Neuronal stem cell (in vitro differentiated cells): Measurements from ENCODE around the gene COL6A3.

Source experiments
- DNase-seq: peaks from one replicate; pipeline ENCODE4 v3.0.0-alpha.2; 2013; ENCODE audit warnings: low spot score
- H2AFZ ChIP-seq: one replicate; pipeline ENCODE4 v1.6.1; 2013; ENCODE audit warnings: mild to moderate bottlenecking, low read length, inconsistent platforms
- H2AK5ac ChIP-seq: 2 replicates; pipeline ENCODE4 v1.6.1; 2013; ENCODE audit warnings: low read depth, mild to moderate bottlenecking, inconsistent platforms, low read length, moderate library complexity, mixed read lengths
- H2BK120ac ChIP-seq: 2 replicates; pipeline ENCODE4 v1.6.1; 2013; ENCODE audit warnings: low read depth, mild to moderate bottlenecking, inconsistent platforms, low read length, moderate library complexity, mixed read lengths
- H2BK12ac ChIP-seq: one replicate; pipeline ENCODE4 v1.6.1; 2013; ENCODE audit warnings: low read length, inconsistent platforms
- H2BK15ac ChIP-seq: 2 replicates; pipeline ENCODE4 v1.6.1; 2013; ENCODE audit warnings: mild to moderate bottlenecking, low read length, inconsistent platforms, mixed read lengths
- H2BK5ac ChIP-seq: one replicate; pipeline ENCODE4 v1.6.1; 2013; ENCODE audit warnings: inconsistent platforms, mild to moderate bottlenecking, low read length, moderate library complexity
- H3K14ac ChIP-seq: one replicate; pipeline ENCODE4 v1.6.1; 2013; ENCODE audit warnings: low read length, inconsistent platforms
- H3K18ac ChIP-seq: 2 replicates; pipeline ENCODE4 v1.6.1; 2013; ENCODE audit warnings: low read length, inconsistent platforms
- H3K23ac ChIP-seq: 2 replicates; pipeline ENCODE4 v1.6.1; 2013; ENCODE audit warnings: low read depth, mild to moderate bottlenecking, mixed read lengths, low read length, inconsistent platforms; ENCODE audit not compliant: poor library complexity
- H3K27ac ChIP-seq: replicated peaks from 3 replicates; pipeline ENCODE4 v1.5.1; 2013; ENCODE audit warnings: low read length, inconsistent platforms
- H3K27me3 ChIP-seq, 3 experiments: 2 replicates each; pipeline ENCODE4 v1.6.1; 2013; ENCODE audit warnings: low read length in 3 of 3, mild to moderate bottlenecking in 2 of 3, inconsistent platforms in 1 of 3, low read depth in 1 of 3, mixed read lengths in 1 of 3, moderate library complexity in 1 of 3; ENCODE audit not compliant: control insufficient read depth in 3 of 3, insufficient read depth in 3 of 3
- H3K36me3 ChIP-seq, 2 donors: replicated peaks in 1 of 2; 2 replicates each; pipeline ENCODE4 v1.6.1; 2013; ENCODE audit warnings: low read length in 2 of 2; ENCODE audit not compliant: control insufficient read depth in 2 of 2, insufficient read depth in 2 of 2
- H3K4ac ChIP-seq: 2 replicates; pipeline ENCODE4 v1.6.1; 2013; ENCODE audit warnings: inconsistent platforms, mild to moderate bottlenecking, low read length, moderate library complexity
- H3K4me1 ChIP-seq, 2 donors: 1 replicate in 1 of 2; 2 replicates in 1 of 2; pipeline ENCODE4 v1.6.1; 2013; ENCODE audit warnings: low read length in 2 of 2, low read depth in 1 of 2; ENCODE audit not compliant: control insufficient read depth in 2 of 2, insufficient read depth in 1 of 2
- H3K4me2 ChIP-seq: one replicate; pipeline ENCODE4 v1.6.1; 2013; ENCODE audit warnings: mild to moderate bottlenecking, low read length, inconsistent platforms; ENCODE audit not compliant: insufficient read depth, poor library complexity, severe bottlenecking
- H3K4me3 ChIP-seq, 2 donors: 2 replicates each; pipeline ENCODE4 v1.5.1; 2013; ENCODE audit warnings: low read length in 2 of 2, mild to moderate bottlenecking in 2 of 2, inconsistent platforms in 1 of 2, moderate library complexity in 1 of 2
- H3K79me1 ChIP-seq: one replicate; pipeline ENCODE4 v1.6.1; 2013; ENCODE audit warnings: low read depth, mild to moderate bottlenecking, inconsistent platforms, low read length, moderate library complexity
- H3K9ac ChIP-seq: one replicate; pipeline ENCODE4 v1.6.1; 2013; ENCODE audit warnings: mild to moderate bottlenecking, low read depth, low read length, inconsistent platforms; ENCODE audit not compliant: poor library complexity
- H3K9me3 ChIP-seq, 2 donors: replicated peaks in 1 of 2; 2 replicates each; pipeline versions ENCODE3 to v1.6.1; 2013; ENCODE audit warnings: low read length in 2 of 2, mild to moderate bottlenecking in 2 of 2, inconsistent platforms in 1 of 2, low read depth in 1 of 2, mixed read lengths in 1 of 2, moderate library complexity in 1 of 2; ENCODE audit not compliant: control insufficient read depth in 2 of 2, insufficient read depth in 1 of 2
- H4K8ac ChIP-seq: one replicate; pipeline ENCODE4 v1.6.1; 2013; ENCODE audit warnings: low read depth, mild to moderate bottlenecking, inconsistent platforms, low read length, moderate library complexity
- H4K91ac ChIP-seq: one replicate; pipeline ENCODE4 v1.6.1; 2013; ENCODE audit warnings: low read length, low read depth, mild to moderate bottlenecking, inconsistent platforms; ENCODE audit not compliant: poor library complexity
- WGBS, 2 donors: extraction: QIAGEN DNeasy Blood & Tissue Kit; methylation state at CpG; one replicate each; pipeline ENCODE4 v1.1.7; 2013; ENCODE audit warnings: missing lambda C conversion rate in 2 of 2, mixed read lengths in 1 of 2; ENCODE audit not compliant: insufficient read length in 2 of 2, insufficient replicate concordance in 1 of 2; ENCODE audit errors: extremely low coverage in 2 of 2; 5-methylcytosine and 5-hydroxymethylcytosine counted together

COL6A3 gene

DNA sequence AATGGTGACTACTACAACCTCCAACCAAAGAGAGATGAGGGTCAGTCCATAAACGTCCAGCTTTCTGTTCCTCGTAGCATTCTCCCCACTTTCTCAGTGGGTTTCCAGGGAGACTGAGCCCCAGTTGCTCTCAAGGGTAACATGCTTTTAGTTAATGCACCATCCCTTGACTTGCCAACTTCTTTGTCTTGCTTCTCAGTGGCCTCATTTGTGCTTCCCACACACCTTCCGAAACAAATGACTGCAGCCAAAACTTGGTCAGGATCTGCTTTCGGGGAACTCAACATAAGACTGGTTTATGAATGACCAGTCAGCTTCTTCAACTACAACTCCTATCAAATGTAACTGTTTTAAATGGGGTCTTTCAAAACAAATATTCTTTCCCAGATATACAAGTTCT is 94.1 kb downstream of the COL6A3 start:
- H3K36me3 ChIP-seq: no peaks in the 10 kb centered on the region
- no CpG with 5 or more reads among the region's 4 CpGs for WGBS, 2 donors

DNA sequence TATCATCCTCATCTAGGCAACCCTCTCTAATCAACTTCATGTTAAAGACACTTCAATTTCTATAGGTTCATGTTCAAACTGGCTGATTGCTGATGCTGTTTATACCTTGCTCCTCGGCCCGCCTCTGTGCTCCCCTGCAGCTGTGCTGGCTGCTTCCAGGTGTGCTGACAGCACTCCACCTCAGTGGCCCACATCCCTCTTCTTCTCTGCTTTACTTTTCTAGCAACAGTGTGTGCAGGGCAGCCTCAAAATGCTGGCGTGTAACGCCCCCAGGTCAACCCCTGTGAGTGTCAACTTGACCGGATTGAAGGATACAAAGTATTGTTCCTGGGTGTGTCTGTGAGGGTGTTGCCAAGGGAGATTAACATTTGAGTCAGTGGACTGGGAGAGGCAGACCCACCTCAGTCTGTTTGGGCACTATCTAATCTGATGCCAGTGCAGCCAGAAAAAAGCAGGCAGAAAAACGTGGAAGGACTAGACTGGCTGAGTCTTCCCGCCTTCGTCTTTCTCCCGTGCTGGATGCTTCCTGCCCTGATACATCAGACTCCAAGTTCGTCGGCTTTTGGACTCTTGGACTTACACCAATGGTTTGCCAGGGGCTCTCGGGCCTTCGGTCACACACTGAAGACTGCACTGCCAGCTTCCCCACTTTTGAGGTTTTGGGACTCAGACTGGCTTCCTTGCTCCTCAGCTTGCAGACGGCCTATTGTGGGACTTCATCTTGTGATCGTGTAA is 94.7 kb downstream of the COL6A3 start:
- Histone ChIP-seq H3K36me3 (no peaks in the 10 kb centered on the region), H3K79me1 (no peaks in the 10 kb centered on the region), H3K4me1 (peaks cover 4 to 6% of the 10 kb centered on the region in 2 donors), H2BK12ac (no peak overlapping the region), H2BK15ac (no peak overlapping the region), H2BK5ac (no peak overlapping the region), H2AFZ (no peak overlapping the region), H4K8ac (no peak overlapping the region), H3K23ac (no peak overlapping the region), H2BK120ac (no peak overlapping the region), H2AK5ac (no peak overlapping the region), H3K27ac (no peak overlapping the region), H3K14ac (no peak overlapping the region), H3K9me3 (no peaks in the 10 kb centered on the region), H3K27me3 (no peaks in the 10 kb centered on the region), H3K18ac (no peak overlapping the region), H3K4me3 (no peak overlapping the region), H3K4me2 (no peak overlapping the region), H4K91ac (no peak overlapping the region), H3K4ac (no peak overlapping the region), H3K9ac (no peak overlapping the region)
- DNase-seq: no peak
- no CpG with 5 or more reads among the region's 15 CpGs for WGBS, 2 donors

More for the DNA sequence above, 94.1 kb downstream of the COL6A3 start:
- H3K4me2 ChIP-seq: no peak overlapping the region
- no peaks in the 10 kb centered on the region for H3K79me1 ChIP-seq
- H3K9ac ChIP-seq: no peak overlapping the region
- H3K27ac ChIP-seq: no peak overlapping the region
- H3K4ac ChIP-seq: no peak overlapping the region
- no peak overlapping the region for H3K4me3 ChIP-seq
- H3K18ac ChIP-seq: no peak overlapping the region
- H2AFZ ChIP-seq: no peak overlapping the region
- peaks cover 3 to 4% of the 10 kb centered on the region in 2 donors for H3K4me1 ChIP-seq
- DNase-seq: no peak
- no peak overlapping the region for H3K23ac ChIP-seq
- H3K14ac ChIP-seq: no peak overlapping the region
- no peak overlapping the region for H2BK120ac ChIP-seq
- no peak overlapping the region for H2BK12ac ChIP-seq
- H2AK5ac ChIP-seq: no peak overlapping the region
- H2BK15ac ChIP-seq: no peak overlapping the region
- no peak overlapping the region for H4K8ac ChIP-seq
- no peaks in the 10 kb centered on the region for H3K27me3 ChIP-seq
- H2BK5ac ChIP-seq: no peak overlapping the region
- no peak overlapping the region for H4K91ac ChIP-seq
- no peaks in the 10 kb centered on the region for H3K9me3 ChIP-seq

DNA sequence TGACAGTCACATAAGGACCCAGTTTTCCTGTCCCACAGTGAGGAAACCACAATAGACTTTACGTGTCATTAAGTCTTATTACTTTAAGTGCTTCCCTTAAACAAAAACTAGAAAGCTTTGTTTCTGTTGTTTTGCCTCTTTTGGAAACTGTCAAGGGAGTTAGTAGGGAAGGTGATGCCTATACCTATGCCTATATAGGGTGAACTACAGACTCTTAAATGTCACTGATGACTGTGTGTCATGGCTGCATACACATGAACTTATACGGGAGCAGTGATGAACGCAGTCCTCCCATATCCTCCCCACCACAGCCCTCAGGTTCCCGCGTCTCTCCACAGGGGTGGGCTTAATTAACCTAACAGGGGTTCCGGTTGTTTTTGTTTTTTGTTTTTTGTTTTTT is 97.6 kb downstream of the COL6A3 start:
- Histone ChIP-seq H3K4me3 (no peak overlapping the region), H4K91ac (no peak overlapping the region), H3K9ac (no peak overlapping the region), H3K27me3 (no peaks in the 10 kb centered on the region), H2BK15ac (no peak overlapping the region), H3K23ac (no peak overlapping the region), H2BK12ac (no peak overlapping the region), H2BK120ac (no peak overlapping the region), H3K27ac (no peak overlapping the region), H3K4me2 (no peak overlapping the region), H3K18ac (no peak overlapping the region), H3K14ac (no peak overlapping the region), H3K4me1 (peaks cover 4 to 6% of the 10 kb centered on the region in 2 donors), H2AK5ac (no peak overlapping the region), H3K79me1 (no peaks in the 10 kb centered on the region), H3K4ac (no peak overlapping the region), H2BK5ac (no peak overlapping the region), H4K8ac (no peak overlapping the region), H3K36me3 (no peaks in the 10 kb centered on the region), H2AFZ (no peak overlapping the region), H3K9me3 (no peaks in the 10 kb centered on the region)
- no CpG with 5 or more reads among the region's 6 CpGs for WGBS, 2 donors
- DNase-seq: no peak

DNA sequence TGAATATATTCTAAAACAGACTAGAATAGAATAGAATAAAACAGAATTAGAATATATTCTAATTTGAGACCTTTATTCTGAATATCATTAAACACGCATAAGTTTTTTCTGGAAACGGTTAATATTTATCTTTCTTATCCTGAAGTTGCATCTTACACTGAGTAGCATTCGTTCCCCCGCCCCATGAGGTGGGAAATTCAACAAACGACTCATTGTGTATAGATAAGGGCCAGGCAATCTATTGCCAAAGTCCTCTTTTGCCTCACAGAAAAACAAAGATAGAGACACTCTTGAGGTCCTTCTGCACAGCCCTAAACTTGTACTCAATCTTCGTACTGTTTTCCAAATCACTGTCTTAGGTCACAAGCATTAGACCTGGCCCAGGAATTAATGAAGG is 98.1 kb downstream of the COL6A3 start:
- H3K27me3 ChIP-seq: no peaks in the 10 kb centered on the region
- H3K18ac ChIP-seq: no peak overlapping the region
- peaks cover 4 to 6% of the 10 kb centered on the region in 2 donors for H3K4me1 ChIP-seq
- H3K4me2 ChIP-seq: no peak overlapping the region
- WGBS, 2 donors: no CpG with 5 or more reads among the region's 6 CpGs
- no peaks in the 10 kb centered on the region for H3K36me3 ChIP-seq
- no peak overlapping the region for H3K4ac ChIP-seq
- no peak overlapping the region for H3K4me3 ChIP-seq
- no peak overlapping the region for H3K27ac ChIP-seq
- DNase-seq: no peak
- H2BK15ac ChIP-seq: no peak overlapping the region
- H4K91ac ChIP-seq: no peak overlapping the region
- no peak overlapping the region for H2BK12ac ChIP-seq
- H2AK5ac ChIP-seq: no peak overlapping the region
- H2BK120ac ChIP-seq: no peak overlapping the region
- no peaks in the 10 kb centered on the region for H3K9me3 ChIP-seq
- no peak overlapping the region for H3K14ac ChIP-seq
- no peak overlapping the region for H4K8ac ChIP-seq
- no peak overlapping the region for H2BK5ac ChIP-seq
- H3K9ac ChIP-seq: no peak overlapping the region
- H2AFZ ChIP-seq: peak overlapping the region; percentile 74
- H3K79me1 ChIP-seq: no peaks in the 10 kb centered on the region
- no peak overlapping the region for H3K23ac ChIP-seq
